Superior temporal gyrus (tissue), 1 donor: ENCODE measurements around the gene LINC00305.

Experiments used
- DNase-seq: peaks from one replicate; pipeline ENCODE4 v3.0.0-alpha.2; 2016; ENCODE audit errors: extremely low spot score

The LINC00305 gene

DNA sequence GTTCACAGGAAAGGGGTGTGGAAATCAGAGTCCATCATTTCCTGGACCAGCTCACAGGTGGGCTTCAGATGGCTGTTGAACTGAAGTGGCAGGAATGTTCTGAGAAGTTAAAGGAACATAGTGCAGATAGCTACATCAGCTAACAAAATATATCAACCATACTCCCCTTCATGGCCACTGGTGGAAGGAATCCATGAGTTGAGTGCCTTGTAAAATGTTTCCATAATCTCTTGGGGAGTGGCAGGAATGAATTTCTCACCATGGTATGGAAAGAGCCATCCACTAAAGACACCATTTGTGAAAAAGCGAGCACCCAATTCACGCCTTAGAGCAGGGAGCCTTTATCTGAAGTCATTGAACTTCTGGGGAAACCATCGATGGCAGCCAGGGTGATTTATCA, at the start of gene LINC00305:
Gene LINC00305, minus strand, starts transcription at position 101 of the 400 bp plus-strand sequence.
- no peak for DNase-seq

DNA sequence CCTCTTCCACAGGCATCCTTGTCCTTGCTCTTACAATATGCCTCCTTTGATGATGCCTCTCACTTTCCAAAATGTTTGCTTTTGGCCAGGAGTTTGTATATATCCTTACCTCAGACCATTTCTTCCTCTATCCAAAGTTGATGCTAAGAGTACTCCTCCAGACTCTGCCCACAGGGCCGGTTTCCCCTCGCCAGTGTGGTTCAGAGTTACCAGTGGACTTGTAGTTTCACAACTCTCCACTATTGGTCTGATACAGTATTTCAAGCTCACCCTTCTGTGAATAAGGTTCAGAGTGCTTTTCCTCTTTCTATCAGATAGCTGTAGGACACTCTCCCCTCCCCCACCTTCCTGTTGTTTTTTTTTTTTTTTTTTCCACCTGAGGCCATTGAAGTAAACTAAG, 42.2 kb upstream of the LINC00305 start:
- no peak for DNase-seq

DNA sequence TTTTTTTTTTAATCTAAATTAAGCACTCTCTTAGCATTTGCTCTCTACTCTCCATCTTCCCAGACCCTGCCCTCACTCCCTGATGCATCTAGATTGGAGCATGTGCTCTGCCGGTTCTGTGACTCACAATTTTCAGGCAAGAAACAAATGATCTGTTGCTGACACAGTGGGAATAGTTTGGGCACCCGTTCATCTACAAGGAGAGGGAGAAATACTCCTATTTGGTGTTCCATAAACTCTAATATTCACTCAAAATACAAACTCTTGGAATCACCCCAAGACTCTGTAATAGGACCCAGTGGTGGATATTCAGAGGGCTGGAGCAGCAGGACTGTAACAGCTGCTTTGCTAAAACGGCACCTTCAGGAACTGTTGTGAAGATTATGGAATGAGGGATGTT, 37.1 kb upstream of the LINC00305 start:
- no peak for DNase-seq

DNA sequence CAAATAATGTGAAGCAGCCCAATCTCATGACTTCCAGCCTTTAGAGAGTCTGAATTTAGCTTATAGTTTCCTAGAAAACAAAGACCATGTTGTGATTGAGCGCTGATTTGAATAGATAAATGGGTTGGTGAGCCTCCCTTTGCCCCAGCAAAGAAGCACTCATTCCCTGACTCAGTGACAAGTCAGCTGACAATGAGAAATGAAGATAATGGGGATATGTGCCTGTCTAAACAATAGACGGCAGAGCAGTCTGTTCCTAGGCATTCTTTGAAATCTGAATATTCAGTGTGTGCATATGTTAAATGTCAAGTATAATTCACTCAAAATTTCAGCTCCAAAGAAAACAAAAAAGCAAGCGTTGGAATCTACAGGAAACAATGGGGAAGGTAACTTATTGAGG, 34.8 kb upstream of the LINC00305 start:
- DNase-seq: no peak

DNA sequence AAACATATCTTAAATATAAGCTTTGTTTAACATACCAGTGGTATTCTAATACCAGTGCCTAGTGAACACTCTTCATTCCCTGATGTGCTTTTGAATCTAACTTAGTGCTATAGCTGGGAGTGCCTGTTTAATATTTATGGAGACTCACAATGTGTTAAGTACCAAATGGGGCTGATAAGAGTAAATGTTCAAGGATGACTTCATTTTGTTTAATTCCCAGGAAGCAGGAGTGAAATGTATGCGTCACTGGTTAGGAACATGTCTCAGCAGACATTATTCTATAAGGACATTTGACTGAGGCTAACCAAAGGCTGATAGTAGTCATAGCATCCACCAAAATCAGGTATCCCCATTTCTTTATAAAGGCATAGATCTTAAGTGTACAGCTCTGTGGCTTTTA, 31.7 kb upstream of the LINC00305 start:
- DNase-seq: no peak

DNA sequence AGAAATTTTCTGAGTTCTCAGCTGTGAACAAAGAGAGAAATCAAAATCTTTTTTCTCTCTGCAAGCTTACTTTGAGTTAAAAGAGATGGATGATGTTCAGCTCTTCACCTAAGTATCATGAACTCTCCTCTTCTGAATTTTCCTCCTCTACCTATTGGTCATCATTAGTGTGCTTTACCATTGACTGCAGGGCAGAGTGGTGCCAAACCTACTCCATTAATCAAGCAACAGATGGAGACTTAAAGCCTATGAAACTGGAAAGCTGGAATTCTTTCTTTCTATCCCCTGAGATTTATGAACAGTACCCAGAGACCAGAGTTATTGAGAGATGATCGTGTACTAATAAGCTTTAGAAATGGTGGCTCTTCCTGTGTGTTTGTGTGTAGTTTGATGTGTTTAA, 31.3 kb upstream of the LINC00305 start:
- no peak for DNase-seq

DNA sequence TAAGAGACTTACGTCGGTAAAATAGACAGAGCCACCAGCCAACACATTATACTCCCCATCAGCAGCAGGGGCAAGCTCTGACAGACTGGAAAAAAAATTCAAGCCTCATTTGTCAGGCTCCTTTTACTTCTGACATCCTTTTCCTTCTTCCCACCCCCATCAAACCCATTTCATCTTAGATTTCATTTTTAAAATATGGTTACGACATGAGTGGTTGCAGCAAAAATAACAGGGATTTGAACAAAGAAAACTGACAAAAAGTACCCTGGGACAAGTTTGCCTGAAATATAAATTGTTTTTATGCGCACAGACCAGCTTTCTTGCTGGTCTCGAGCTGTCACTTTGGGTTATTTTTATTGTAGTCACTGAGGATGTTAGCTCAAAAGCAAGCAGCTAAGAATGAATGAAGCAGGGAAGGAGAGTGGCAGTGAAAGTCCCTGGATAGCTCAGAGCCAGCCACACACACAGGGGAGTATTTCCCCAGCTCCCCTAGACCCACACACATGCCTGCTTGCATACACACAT, 30.7 kb upstream of the LINC00305 start:
- no peak for DNase-seq

DNA sequence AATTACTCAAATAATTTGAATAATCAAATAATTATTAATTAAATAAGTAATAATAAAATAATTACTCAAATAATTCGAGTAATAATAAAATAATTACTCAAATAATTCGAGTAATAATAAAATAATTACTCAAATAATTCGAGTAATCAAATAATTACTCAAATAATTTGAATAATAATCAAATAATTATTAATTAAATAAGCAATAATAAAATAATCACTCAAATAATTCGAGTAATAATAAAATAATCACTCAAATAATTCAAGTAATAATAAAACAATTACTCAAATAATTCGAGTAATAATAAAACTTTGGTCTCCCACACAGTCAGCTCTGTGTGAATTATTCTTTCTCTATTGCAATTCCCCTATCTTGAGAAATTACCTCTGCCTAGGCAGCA, 30.0 kb upstream of the LINC00305 start:
- DNase-seq: no peak

DNA sequence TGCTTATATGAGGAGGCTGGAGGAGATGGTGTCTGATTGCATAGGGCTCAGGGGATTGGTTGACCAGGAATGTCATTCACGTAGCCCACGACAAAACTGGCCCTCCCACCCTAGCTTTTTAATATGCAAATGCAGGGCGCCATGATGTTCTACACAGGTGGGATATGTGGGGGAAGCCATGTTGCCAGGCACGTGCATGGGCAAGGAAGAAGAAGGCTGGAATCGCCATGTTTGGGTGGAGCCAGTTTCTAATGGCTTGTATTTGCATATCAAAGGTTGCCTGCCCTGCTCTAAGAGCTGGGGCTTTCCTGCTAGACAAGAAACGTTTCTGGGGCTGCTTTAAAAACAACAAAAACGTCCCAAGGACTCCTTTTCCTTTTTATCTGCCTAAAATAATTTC, 26.5 kb upstream of the LINC00305 start:
- no peak for DNase-seq

DNA sequence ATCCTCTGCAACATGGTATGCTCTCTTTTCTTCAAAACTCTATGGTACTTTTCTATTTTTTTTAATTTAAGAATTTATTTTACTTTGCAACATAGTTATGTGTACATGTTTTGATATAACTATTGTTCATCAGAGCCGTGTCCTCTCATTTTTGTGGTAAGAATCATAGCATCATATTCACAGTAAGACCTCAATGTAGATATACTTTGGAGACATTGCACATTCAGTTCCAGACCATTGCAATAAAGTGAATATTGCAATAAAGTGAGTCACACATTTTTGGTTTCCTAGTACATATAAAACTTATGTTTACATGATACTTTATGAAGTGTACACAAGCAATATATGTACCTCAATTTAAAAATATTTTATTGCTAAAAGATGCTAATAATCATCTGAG, 22.7 kb upstream of the LINC00305 start:
- DNase-seq: no peak

DNA sequence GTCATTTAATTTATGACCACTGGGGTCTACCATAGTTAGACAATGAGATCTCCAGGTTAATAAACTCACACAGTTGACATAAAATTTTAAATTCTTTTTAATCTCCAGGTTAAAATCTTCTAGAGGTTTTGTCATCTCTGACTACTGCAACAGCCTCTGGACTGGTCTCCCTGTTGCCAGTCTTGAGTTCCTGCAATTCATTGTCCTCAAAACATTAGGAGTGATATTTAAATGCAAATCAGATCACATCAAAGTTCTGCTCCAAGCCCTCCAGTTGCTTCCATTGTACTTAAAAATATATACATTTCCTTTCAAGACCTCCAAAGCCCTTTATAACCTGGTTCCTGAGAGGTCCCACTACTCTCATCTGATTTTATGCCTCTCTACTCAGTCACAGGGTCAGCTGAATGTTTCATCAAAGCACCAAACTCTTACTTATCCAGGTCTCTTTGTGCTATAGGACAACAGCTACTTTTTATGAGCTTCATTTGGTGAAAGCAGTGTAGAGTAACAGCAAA, 18.6 kb upstream of the LINC00305 start:
- DNase-seq: no peak

DNA sequence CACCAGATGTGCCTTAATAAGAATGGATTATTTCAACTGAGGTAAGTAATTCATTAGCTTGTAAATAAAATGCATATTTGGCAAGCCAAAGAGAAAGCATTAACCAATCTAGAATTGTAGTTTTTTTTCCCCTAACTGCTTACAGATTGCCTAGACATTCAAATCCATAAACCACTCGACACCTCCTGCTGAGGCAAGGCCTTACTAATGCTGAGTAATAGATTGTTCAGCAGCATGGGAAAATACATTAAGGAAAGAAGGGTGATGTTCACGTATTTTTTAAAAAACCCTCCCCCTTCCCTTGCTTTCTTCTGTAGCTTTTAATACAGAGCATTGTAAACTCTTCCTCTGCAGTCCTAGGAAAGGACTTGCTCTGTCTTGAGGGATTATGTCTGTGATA, 17.0 kb upstream of the LINC00305 start:
- no peak for DNase-seq

DNA sequence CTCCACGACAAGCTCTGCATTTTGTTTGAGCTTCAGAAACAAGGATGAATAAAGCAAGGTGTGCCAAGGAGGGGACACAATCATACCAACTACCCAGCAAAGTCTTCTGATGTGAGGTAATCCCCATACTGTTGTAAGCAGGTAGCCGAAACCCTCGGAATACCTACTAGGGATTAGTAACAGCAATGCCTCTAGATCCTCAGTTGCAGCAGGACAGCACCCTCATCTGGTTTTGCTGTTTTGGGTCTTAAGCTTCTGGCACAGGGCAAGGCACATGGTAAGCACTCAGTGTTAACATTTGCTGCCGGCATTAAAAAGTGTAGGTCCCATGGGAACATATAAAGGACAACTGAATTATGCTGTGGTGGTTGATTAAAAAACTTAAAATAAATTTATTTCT, 16.0 kb upstream of the LINC00305 start:
- DNase-seq: no peak

DNA sequence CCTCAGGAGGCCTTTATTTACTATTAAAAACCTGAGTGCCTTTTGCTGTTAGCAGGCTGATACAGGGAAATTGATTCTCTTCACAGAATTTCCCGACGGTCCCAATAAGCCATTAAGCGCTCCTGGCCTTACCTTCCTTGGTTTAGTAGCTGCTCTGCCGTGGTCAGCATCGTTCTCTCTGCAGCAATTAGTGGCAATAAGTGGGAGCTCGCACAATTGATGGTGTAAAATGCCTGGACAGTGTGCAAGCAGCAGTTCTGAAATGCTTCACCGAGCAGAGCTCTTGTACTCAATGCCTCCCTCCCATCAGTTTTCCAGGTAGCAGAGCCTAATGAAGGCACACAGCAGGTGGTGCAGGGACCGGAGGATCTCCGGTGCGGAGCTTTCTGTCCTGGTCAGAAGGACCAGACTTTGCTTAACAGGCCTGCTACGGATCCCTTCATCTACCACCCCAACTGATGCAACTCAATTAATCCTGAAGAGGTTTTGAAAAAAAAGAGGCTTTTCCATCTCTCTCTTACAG, 1.1 kb upstream of the LINC00305 start:
- DNase-seq: no peak

DNA sequence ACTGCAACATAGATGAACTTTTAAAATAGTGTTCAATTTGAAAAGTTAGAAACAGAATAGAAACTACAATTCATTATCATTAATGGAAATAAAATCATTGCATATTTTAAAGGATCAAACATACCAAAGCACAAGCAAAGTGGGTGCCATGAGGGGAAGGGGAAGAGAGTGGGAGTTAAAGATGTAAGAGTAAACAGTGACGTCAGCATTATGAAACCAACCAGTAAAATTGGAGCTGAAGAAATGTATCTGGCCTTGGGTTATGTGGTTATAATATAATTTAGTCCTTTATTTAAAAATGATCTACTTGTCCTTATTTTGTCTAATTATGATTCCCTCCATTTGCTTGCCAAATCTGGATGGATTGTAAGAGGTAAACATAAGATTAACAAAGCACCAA, 6.0 kb downstream of the LINC00305 start:
- DNase-seq: no peak

DNA sequence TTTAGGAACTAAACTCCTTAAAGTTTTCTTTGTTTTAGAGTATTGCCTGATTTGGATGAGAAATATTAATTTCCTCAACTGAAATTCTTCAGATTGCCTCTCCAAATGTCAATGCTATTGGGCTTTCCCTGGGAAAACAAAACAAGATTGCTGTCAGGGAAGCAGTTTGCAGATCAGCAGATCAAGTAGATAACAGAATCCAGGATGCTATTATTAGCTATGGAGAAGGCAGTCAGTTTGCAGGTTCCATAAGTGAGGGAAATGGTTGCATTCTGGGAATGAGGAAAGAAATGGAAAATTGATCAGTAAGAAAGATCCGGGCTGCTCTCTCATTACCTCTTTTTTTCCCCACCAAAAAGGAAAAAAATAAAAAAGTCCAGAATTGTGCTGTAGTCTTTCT, 11.0 kb downstream of the LINC00305 start:
- no peak for DNase-seq

DNA sequence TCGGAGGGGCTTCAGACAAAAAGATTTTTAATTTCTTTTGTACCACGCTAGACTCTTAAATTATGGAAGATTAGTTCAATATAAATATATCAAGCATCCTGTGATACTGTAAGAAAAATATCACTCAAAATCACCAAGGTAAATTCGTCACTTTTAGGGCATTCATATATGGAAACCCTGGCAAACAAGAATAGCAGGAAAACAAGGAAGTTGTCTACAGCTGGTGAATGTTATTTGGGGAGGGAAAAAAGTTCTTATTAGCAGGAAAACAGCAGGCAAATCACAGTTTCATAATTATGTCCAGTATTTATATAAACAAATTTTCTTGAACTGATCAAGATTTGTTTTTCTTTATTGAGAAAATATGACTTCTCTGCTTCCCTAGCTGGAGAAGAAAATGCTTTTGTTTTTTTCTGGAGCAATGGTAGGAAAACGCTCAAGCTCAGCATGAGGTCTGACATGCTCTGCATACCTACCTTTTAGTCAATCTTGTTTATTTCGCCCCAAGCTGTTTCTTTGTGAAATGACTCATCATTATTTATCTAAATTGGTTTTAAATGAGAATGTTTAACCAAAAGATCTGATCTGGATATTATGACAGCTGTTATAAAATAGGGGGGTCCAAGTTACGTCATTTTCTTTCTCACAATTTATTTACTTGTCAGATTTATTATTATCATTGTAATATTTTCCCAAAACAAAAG, 14.7 kb downstream of the LINC00305 start:
- DNase-seq: no peak

DNA sequence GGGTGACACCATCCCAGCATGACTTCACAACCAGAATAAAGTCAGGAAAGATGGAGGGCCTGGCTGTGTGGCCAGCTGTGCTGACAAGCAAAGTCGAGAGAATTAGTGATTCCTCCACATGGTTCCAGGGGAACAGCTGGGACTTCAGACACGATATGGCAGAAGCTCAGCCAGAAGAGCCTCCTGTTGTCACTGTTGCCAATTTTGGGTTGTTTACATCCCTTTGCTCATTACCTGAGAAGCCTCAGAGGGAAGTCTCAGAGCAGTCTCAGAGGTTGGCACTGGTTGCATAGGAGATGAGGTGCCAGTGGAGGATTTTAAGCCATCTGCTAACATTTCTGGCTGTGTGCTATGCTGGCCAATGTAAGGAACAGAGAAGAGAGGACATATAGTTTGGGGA, 16.0 kb downstream of the LINC00305 start:
- DNase-seq: no peak

DNA sequence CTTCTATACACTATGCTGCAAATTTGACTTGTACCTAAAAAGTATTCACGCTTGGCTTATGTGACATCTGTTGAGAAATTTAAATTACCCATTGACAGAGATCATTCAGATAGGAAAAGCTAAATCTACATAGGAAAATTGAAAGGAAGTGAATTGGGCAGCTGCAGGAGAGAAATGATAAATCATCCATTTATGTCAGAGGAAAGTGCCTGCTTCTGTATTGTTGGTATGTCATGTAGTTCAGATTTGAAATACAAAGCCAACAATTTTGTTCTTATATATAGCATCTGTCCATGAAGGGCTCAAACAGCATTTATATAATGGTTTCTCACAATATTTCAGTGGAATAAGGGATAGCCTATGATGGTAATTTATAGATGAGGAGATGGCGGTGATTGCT, 17.6 kb downstream of the LINC00305 start:
- DNase-seq: no peak

DNA sequence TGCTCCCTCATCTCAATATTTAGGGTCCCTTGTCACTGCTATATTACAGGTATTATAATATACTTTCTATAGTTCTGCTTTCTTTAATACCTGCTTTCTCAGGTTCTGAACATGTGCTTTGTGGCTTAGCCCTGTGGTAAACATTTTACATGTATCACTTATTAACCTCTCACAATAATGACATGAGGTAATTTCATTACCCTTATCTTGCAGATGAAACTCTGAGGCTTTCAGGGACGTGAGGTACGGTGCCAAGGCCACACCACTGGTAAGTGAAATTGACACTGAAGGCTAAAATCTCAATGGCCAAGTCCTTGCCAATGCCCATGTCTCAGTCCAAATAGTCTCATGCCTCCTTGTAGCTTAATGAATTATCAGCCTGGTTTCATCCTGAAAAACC, 21.7 kb downstream of the LINC00305 start:
- DNase-seq: no peak

DNA sequence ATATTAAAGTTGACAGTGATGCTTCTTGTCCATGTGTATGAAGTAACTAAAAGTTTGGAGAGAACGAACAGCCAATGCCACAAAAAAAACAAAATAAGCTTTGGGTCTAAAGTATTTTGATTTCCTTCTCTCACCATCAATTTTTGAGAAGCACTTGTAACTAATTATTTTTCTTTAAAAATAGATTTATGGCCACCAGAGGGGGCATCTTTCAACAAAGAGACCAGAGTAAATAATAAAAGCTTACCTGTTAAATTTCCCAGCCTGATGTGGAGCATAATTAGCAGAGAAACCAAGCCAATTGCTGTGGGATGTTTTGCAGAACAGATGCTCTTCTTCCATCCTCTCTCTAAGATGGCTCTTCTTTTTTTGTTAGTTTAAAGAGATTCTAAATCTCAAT, 29.0 kb downstream of the LINC00305 start:
- no peak for DNase-seq

DNA sequence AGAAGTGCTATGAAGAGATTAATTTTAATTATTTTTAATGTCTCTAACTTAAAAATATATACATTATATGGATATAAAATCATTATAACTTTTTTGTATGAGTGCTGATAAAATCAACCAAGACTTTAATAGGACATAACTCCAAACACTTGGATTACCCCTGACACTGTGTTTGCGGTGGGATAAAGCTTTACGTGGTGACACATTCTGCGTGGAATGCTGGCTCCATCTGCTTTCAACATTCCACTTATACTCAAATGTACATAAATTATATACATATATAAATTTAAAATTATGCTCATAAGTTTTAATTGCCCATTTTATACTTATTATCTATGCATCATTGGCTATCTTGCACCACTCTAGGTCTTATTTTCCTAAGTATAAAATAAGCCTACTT, 30.5 kb downstream of the LINC00305 start:
- DNase-seq: no peak

DNA sequence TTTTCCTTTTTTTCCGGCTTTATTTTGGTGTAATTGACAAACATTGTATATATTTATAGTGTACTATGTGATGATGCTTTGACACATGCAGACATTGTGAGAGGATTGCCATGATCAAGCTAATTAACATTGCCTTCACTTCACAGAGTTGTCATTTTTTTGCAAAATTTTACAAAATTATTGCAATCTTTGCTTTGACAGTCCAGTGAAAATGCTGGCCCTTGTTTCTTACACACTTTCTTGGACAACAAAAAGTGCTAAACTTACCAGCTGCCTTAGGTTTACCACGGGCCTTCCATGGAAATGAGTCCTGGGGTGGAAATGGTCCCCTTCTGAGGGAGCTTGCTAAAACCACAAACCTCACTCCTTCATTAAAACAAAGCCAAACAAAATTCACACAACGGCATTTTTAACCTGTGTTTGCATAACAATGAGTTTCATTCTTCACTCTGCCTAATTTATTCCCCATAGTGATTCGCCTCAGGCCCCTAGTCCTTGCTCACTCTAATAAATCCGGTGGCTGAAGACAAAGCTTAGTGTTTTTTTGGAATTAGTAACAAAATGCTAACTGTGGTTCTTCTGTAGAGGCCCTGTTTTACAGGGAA, 32.2 kb downstream of the LINC00305 start:
- no peak for DNase-seq
